KG1 (cell line): ENCODE measurements around the gene COG4.

Experiments
- DNase-seq: peaks from one replicate; lab custom pipeline; 2025; lab: John Stamatoyannopoulos, UW

Gene COG4

DNA sequence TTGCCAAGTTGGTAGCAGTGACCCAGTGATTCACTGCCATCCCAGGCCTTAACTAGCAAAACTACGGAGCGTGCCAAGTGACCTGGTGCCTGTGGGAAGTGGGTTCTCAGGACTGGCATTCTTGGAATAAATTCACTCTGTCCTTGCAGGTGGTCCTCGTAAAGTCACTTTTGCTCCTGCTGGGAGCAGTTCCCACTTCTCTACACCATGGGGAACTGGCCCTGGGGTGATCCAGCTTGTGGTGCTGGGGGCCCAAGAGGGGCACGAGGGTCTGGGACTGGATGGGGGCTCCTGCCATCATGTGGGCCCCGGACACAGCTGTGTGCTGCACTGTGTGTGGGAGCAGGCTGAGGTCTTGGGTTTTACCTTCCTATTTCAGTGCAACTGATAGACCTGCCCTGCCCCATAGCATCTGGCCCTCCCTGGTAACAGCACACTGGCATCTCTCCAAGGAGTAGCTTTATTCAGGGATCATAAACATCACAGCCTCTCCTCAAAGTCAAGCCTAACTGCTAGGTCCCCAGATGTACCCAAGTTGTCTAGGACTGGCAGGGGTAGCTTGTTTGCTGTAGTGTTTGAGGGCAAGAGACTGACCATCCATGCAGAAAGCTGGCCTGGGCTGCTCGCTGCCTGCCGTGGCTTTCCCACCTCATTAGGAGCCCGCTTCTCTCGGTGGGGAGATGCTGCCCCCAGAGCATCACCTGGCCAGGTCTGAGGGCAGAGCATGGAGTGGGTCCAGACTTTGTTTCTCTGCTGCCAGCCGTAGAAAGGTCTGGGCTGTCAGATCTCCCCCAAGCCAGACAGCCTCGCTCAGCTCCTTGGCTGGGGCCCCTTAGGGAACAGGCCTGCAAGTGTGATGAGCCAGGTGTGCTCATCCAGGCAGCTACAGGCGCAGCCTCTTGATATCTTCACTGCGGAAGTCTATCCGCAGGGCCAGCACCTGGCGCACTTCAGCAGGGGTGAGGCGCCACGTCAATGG is 42.9 kb downstream of the COG4 start:
- DNase-seq: no peak

GRCh38 chr16:70478912-70479341 is 44.4 kb downstream of the COG4 start:
- no peak for DNase-seq

- no peak for DNase-seq
These were observed 45.2 kb downstream of the COG4 start for GRCh38 chr16:70478169-70478568.

- no peak for DNase-seq
These were observed 46.9 kb downstream of the COG4 start for GRCh38 chr16:70476272-70477020.

DNA sequence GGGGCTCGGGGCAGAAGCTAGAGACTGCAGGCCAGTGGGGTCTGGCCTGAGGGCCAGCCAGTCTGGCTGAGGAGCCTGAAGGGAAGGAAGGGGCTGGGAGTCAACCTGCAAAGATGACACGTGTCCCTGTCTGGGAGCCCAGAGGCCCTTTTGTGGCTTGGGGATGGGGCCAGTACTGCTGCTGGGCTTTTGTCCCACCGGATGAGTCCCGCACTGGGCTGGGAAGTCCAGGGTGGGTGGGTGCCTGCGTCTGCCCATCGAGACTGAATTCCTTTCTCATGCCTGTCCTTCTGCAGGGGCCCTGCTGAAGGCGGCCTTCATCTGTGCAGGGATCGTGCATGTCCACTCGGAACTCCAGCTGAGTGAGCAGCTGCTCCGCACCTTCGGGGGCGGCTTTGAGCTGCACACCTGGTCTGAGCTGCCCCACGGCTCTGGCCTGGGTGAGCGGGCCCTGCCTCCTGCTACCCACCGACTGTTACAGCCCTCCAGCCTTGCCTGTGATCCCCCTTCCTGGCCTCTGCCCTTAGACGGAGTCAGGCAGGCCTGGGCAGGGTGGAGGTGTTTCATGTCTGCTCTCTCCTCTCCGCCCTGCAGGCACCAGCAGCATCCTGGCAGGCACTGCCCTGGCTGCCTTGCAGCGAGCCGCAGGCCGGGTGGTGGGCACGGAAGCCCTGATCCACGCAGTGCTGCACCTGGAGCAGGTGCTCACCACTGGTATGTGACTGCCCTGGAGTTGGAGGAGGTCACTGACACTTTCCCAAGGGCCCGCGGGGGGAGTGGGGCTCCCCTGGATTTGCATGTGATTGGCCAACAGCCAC is 48.1 kb downstream of the COG4 start:
- no peak for DNase-seq

- no peak for DNase-seq
These were observed 48.9 kb downstream of the COG4 start for GRCh38 chr16:70474320-70475053.

DNA sequence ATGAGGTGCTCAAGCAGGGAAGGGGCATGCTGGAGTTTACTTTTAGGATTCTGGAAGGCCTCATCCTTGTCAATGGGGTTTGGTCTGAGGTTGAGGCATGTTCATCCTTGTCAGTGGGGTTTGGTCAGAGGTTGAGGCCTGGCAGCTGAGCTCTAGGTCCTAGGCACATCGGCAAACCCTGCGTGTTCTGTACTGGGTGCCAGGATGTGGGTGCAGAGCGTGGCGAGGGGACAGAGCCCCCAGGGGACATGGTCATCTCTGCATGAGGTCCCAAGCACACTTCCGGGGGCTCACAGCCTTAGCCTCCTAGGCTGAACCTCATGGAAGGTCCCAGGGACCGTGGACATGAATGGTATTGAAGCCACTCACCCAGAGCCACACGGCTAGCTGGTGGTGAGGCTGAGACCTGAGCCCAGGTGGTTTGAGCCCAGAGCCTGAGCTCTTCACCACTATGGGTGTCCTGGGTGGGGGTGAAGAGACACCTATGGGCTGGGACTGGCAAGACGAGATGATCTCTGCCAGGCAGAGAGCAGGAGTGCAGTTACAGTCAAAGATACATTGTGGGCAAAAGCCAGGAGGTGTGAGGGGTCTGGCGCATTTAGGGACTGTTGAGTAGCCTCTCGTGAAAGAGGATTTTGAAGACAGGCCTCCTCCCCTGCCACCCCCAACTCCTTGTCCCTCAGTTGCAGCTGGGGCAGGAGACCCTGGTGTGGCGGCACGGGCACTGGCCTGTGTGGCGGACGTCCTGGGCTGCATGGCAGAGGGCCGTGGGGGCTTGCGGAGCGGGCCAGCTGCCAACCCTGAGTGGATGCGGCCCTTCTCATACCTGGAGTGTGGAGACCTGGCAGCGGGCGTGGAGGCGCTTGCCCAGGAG is 49.7 kb downstream of the COG4 start:
- DNase-seq: no peak

- DNase-seq: no peak
These were observed 50.4 kb downstream of the COG4 start for GRCh38 chr16:70472786-70473433.

GRCh38 chr16:70470927-70471341 is 52.4 kb downstream of the COG4 start:
- no peak for DNase-seq

GRCh38 chr16:70470141-70470926 is 53.0 kb downstream of the COG4 start:
- no peak for DNase-seq

DNA sequence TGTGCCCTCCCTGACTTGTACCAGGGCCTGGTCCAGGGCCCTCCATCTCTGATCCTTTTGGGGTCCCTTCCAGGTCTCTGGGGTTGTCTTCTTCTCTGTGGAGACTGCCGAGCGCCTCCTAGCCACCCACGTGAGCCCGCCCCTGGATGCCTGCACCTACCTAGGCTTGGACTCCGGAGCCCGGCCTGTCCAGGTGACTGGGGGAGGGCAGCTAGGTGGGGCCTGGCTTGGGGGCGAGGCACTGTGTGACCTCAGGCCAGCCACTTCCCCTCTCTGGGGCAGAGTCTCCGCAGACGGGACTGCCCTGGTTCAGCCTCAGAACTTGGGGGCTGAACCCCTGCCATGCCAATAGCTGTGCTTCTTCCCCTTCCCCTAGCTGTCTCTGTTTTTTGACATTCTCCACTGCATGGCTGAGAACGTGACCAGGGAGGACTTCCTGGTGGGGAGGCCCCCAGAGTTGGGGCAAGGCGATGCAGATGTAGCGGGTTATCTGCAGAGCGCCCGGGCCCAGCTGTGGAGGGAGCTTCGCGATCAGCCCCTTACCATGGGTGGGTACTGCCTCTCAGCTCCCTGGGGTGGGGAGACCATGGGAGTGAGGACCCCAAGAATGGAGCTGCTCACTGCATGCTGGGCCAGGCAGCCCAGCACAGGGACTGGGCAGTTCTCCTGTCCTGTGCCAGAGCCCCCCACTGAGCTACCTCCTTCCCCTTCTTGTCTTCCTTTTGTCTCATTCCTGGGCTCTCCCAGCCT is 54.4 kb downstream of the COG4 start:
- no peak for DNase-seq

DNA sequence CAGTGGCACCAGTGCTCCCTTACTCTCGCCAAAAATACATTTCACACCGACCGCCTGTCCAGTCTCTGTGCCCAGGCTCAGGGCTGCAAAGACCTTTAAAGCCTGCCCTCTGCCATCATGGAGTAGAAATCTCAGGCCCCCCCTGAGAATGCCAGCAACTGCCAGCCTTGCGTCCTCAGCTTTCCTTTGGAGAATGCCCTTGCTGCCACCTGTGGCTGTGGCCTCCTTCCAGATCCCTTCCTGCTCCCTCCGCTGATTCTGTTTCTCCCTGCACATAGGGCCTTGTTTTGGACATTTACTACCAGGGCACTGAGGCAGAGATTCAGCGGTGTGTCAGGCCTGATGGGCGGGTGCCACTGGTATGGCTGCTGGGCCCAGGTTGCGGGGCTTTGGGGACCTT is 55.7 kb downstream of the COG4 start:
- DNase-seq: no peak

DNA sequence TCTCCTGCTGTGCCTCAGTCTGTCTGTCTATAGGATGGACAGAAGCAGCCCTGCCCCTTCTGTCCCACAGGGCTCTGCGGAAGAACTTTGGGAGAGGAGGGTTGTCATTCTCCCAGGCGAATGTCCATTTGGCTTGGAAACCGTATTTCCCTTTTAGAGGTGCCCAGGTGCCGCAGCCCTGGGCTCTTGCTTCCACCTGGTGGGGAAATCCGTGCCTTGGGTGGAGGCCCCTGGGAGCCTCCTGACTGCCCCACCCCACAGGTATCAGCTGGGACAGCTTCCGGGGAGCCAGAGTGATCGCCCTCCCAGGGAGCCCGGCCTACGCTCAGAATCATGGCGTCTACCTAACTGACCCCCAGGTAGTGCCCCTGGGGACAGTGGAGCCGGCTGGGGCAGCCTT is 56.2 kb downstream of the COG4 start:
- no peak for DNase-seq

DNA sequence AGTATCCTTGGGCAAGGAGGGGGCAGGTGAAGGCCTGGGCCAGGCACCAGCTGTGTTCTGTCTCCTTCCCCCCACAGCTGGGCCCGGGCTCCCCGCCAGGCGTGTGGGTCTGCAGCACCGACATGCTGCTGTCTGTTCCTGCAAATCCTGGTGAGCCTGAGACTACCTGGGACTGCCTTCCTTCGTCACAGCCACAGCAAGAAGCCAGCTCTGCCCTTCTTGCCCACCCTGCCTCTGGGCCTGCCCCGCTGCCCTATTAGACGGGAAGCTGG is 56.6 kb downstream of the COG4 start:
- DNase-seq: no peak

DNA sequence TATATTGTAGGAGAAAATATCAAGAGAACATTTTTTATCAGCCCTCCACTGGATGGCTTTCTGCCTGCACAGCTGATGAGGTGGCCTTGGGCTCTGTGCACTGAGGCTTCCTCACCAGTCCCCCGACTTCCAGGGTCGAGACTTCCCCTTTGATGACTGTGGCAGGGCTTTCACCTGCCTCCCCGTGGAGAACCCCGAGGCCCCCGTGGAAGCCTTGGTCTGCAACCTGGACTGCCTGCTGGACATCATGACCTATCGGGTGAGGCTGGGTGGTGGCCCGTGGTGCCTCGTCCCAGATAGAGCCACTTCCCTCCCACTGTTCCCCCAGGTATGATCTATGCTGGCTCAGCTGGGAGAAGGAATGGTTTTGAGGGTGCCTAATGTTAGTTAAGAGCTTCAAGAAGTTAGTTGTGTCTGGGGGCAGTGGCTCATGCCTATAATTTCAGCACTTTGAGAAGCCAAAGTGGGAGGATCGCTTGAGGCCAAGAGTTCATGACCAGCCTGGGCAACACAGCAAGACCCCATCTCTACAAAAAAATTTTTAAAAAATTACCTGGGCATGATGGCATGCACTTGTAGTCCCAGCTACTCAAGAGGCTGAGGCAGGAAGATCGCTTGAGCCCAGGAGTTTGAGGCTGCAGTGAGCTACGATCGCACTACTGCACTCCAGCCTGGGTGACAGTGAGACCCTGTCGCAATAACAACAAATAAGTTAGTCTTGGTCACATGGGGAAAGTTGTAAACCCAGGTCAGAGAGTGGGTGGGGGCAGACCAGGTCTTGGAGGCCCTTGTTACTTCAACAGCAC is 57.2 kb downstream of the COG4 start:
- no peak for DNase-seq

- no peak for DNase-seq
These were observed 60.1 kb downstream of the COG4 start for GRCh38 chr16:70463235-70463634.

DNA sequence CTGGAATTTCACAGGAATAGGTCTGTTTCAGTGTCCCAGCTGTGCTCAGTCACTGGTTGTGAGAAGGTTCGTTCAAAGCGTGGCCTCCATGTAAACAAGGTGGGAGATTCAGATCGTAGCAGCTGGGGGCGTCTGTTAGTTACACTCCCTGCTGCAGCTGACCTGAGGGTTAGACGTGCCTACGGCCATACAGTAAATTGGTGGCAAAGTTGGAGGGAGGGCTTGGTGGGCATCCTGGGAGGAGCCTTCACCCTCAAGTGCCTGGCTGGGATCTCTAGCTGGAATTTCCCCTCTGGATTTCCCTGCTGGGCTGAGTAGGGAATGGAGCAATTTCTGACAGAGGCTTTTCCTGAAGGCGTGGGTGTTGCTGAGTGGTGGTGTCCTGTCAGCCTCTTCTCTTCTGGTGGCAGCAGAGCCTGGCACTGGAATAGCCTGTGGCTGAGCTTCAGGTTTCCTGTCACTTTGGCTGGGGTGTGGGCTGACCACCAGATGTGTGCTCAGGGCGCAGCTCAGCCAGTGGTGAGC is 62.6 kb downstream of the COG4 start:
- DNase-seq: no peak
